GM12878 (cell line): ENCODE measurements around the gene UNC119. TPM values are rescaled to one million over a fixed set of nuclear protein-coding genes. Genes with fewer than 3 reads are reported as not detected.

Source experiments
- ATAC-seq: fragments of 200-7000 bp; cut with Tn5 transposase; 3 replicates; pipeline ENCODE4 v1.9.1; 2020; ENCODE audit warnings: mild to moderate bottlenecking, moderate library complexity
- BruUV-seq: library from RNA; stranded (reverse); fragments of 400-500 nt; replicated peaks from 2 replicates; lab custom pipeline; 2021; lab: Mats Ljungman, UMichigan
- CTCF ChIA-PET: fragments of 300-600 bp; sonication (Branson Sonifier 250); formaldehyde crosslinking; extraction: SDS; loops from one replicate; lab custom pipeline; 2021; ENCODE audit warnings: inconsistent platforms; lab: Yijun Ruan, JAX
- POLR2A ChIA-PET: fragments of 350-600 bp; formaldehyde crosslinking; extraction: SDS; loops from one replicate; lab custom pipeline; 2021; ENCODE audit warnings: inconsistent platforms; lab: Charles Lee
- RAD21 ChIA-PET: fragments of 300-600 bp; sonication (Branson Sonifier 250); formaldehyde crosslinking; loops from one replicate; lab custom pipeline; 2023; ENCODE audit warnings: antibody characterized with exemption; ENCODE audit not compliant: unreplicated experiment; lab: Charles Lee
- SMC1A ChIA-PET: fragments of 300-600 bp; sonication (Branson Sonifier 250); formaldehyde crosslinking; loops from one replicate; lab custom pipeline; 2023; ENCODE audit not compliant: unreplicated experiment, uncharacterized antibody; lab: Charles Lee
- DNase-seq: peaks from one replicate; pipeline ENCODE4 v3.0.0-alpha.2; 2011; ENCODE audit warnings: low read depth, low spot score
- FAIRE-seq: peaks from 3 replicates; lab custom pipeline; 2011; peaks lifted over from hg19 to GRCh38; lab: Jason Lieb, UNC
- H2AFZ ChIP-seq: 2 replicates; pipeline ENCODE4 v1.6.0; 2011; ENCODE audit warnings: low read depth, low read length, control low read depth; ENCODE audit not compliant: control insufficient read depth
- H3K27ac ChIP-seq: 2 replicates; pipeline ENCODE4 v1.5.1; 2011; ENCODE audit warnings: control low read depth; ENCODE audit not compliant: control insufficient read depth, insufficient read depth
- H3K27me3 ChIP-seq, 2 experiments: replicated peaks in 1 of 2; 2 replicates each; pipeline versions ENCODE4 v1.6.0 to v1.6.1; 2011; ENCODE audit warnings: low read length in 1 of 2; ENCODE audit not compliant: control insufficient read depth in 2 of 2, insufficient read depth in 2 of 2
- H3K36me3 ChIP-seq, 2 experiments: 2 replicates each; pipeline ENCODE4 v1.5.1; 2011; ENCODE audit warnings: low read length in 1 of 2; ENCODE audit not compliant: control insufficient read depth in 2 of 2, insufficient read depth in 2 of 2
- H3K4me1 ChIP-seq: 2 replicates; pipeline ENCODE4 v1.6.1; 2011; ENCODE audit warnings: mild to moderate bottlenecking, low read length, moderate library complexity, mixed read lengths; ENCODE audit not compliant: control insufficient read depth, insufficient read depth
- H3K4me2 ChIP-seq: 2 replicates; pipeline ENCODE4 v1.6.0; 2011; ENCODE audit warnings: control low read depth; ENCODE audit not compliant: control insufficient read depth, insufficient read depth
- H3K4me3 ChIP-seq: fragments of 200-600 bp; sonication (generic); 2 replicates; pipeline ENCODE4 v1.5.1; 2016
- H3K79me2 ChIP-seq: 2 replicates; pipeline ENCODE4 v1.6.0; 2011; ENCODE audit warnings: low read length; ENCODE audit not compliant: control insufficient read depth, insufficient read depth
- H3K9ac ChIP-seq: 2 replicates; pipeline ENCODE4 v1.8.0; 2011; ENCODE audit warnings: low read length, control low read depth, mixed read lengths; ENCODE audit not compliant: control insufficient read depth, insufficient read depth
- H3K9me3 ChIP-seq: replicated peaks from 3 replicates; pipeline ENCODE4 v1.5.1; 2011; ENCODE audit warnings: mild to moderate bottlenecking, low read length; ENCODE audit not compliant: control insufficient read depth, insufficient read depth
- H4K20me1 ChIP-seq: 2 replicates; pipeline ENCODE4 v1.6.0; 2011; ENCODE audit not compliant: control insufficient read depth, insufficient read depth
- BCL11A ChIP-seq: IDR thresholded peaks from 2 replicates; pipeline ENCODE4 v1.6.1; 2011; ENCODE audit warnings: low read depth, low read length
- BCLAF1 ChIP-seq: fragments of 450-650 bp; IDR thresholded peaks from 2 replicates; pipeline ENCODE4 v1.6.1; 2017; ENCODE audit warnings: antibody characterized with exemption, mild to moderate bottlenecking, moderate library complexity
- E2F8 ChIP-seq: fragments of 450-650 bp; IDR thresholded peaks from 2 replicates; pipeline ENCODE4 v1.6.1; 2018; ENCODE audit warnings: mild to moderate bottlenecking, low read depth, moderate library complexity; ENCODE audit not compliant: partially characterized antibody
- EZH2 ChIP-seq: IDR thresholded peaks from 2 replicates; pipeline ENCODE4 v1.6.1; 2012; ENCODE audit warnings: low read depth, mild to moderate bottlenecking, control low read depth, inconsistent platforms, low read length, borderline replicate concordance; ENCODE audit not compliant: control insufficient read depth
- FOXM1 ChIP-seq: IDR thresholded peaks from 2 replicates; pipeline ENCODE4 v1.6.1; 2012; ENCODE audit warnings: low read depth, mild to moderate bottlenecking, inconsistent platforms, low read length, moderate library complexity
- GATAD2B ChIP-seq: fragments of 450-650 bp; conservative IDR thresholded peaks from 2 replicates; pipeline ENCODE4 v1.6.1; 2017; ENCODE audit warnings: low read depth, mild to moderate bottlenecking, moderate library complexity
- JUNB ChIP-seq: IDR thresholded peaks from 2 replicates; pipeline ENCODE4 v1.6.1; 2016; ENCODE audit warnings: antibody characterized with exemption, mild to moderate bottlenecking
- RBBP5 ChIP-seq: fragments of 200-600 bp; sonication (generic); conservative IDR thresholded peaks from 2 replicates; pipeline ENCODE4 v1.6.1; 2016
- SMARCA5 ChIP-seq: fragments of 450-650 bp; IDR thresholded peaks from 2 replicates; pipeline ENCODE4 v1.6.1; 2017; ENCODE audit warnings: mild to moderate bottlenecking
- SREBF1 ChIP-seq: IDR thresholded peaks from 2 replicates; pipeline ENCODE4 v1.6.1; 2012; ENCODE audit warnings: mild to moderate bottlenecking, low read length
- TCF3 ChIP-seq: IDR thresholded peaks from 2 replicates; pipeline ENCODE4 v1.6.1; 2012; ENCODE audit warnings: low read depth, mild to moderate bottlenecking, low read length, borderline replicate concordance; ENCODE audit not compliant: insufficient read depth
- YY1 ChIP-seq: IDR thresholded peaks from 2 replicates; pipeline ENCODE4 v1.6.1; 2011; ENCODE audit warnings: low read depth, mild to moderate bottlenecking, low read length
- ZBTB11 ChIP-seq: fragments of 450-650 bp; formaldehyde crosslinking; IDR thresholded peaks from 2 replicates; pipeline ENCODE4 v1.5.0; 2022; ENCODE audit warnings: mild to moderate bottlenecking, missing genetic modification characterization
- WGBS: methylation state at CpG from one replicate; pipeline ENCODE4 v1.1.6; 2016; ENCODE audit warnings: low lambda C conversion rate; ENCODE audit not compliant: insufficient replicate concordance, insufficient coverage; ENCODE audit errors: missing lambda C conversion rate; 5-methylcytosine and 5-hydroxymethylcytosine counted together
- in situ Hi-C: fragments of 300-500 bp; cut with MboI; formaldehyde crosslinking; loops from 9 replicates; pipeline ENCODE4 v1.14.3; 2018; ENCODE audit warnings: mixed read lengths
- intact Hi-C: fragments of 100-400 bp; cut with micrococcal nuclease; formaldehyde crosslinking; loops from one replicate; pipeline ENCODE4 v1.14.2; 2022; ENCODE audit not compliant: unreplicated experiment
- polyA plus RNA-seq, 11 experiments: library from polyadenylated mRNA; depleted of rRNA in 4 of 11; unstranded in 6 of 11; stranded (reverse) in 5 of 11; fragments of >200 nt; fragmentation: Nextera tagmentation in 4 of 11; fragmentation: Illumina TruSeq in 1 of 11; extraction: Ambion mirVana in 4 of 11; extraction: Trizol in 1 of 11; gene quantifications; 1 replicate in 1 of 11; 2 replicates in 10 of 11; pipeline versions ENCODE4 v1.2.1 to v1.2.3, GENCODE V29; 2011 to 2016; ENCODE audit warnings: inconsistent platforms in 2 of 11, missing spikeins in 2 of 11, low read depth in 1 of 11
- total RNA-seq, 4 experiments: library from RNA; depleted of rRNA in 3 of 4; stranded (reverse); fragments of >200 nt in 3 of 4; fragmentation: Illumina TruSeq in 1 of 4; extraction: Trizol in 1 of 4; gene quantifications; 2 replicates each; pipeline versions ENCODE4 v1.2.1 to v1.2.3, GENCODE V29; 2013 to 2021

Gene UNC119
- total and polyA plus RNA-seq, 10 of the 15 experiments (the other 5 are each of a cell fraction or from before 2014, with no cell fraction given): 2.7 to 436 (median 57.8) TPM

GRCh38 chr17:28541439-28541838 is 11.0 kb downstream of the UNC119 start (continued):
- TF ChIP-seq ZBTB11: no peak
- TF ChIP-seq E2F8: no peak
- TF ChIP-seq SREBF1: no peak
- no peak for TF ChIP-seq RBBP5

- CTCF ChIA-PET: interaction anchor here (0.7 to 13.9 kb wide), 12 partner anchors 9 to 304 kb away, joined by 3 to 316 read pairs (median 5); no protein-coding TSS in a partner anchor
- no peak overlapping the region for H3K4me2 ChIP-seq
- H3K9ac ChIP-seq: no peak overlapping the region
- no peaks in the 10 kb centered on the region for H4K20me1 ChIP-seq
- H3K4me1 ChIP-seq: no peaks in the 10 kb centered on the region
- no peak for DNase-seq
- RAD21 ChIA-PET: interaction anchor here (0.7 to 2.0 kb wide), 5 partner anchors 9 to 46 kb away, joined by 3 to 26 read pairs (median 4); no protein-coding TSS in a partner anchor
- POLR2A ChIA-PET: interaction anchor here (0.6 to 1.4 kb wide), 2 partner anchors 37 to 45 kb away, joined by 3 read pairs; no protein-coding TSS in a partner anchor
- no peak overlapping the region for H2AFZ ChIP-seq
- H3K27ac ChIP-seq: no peak overlapping the region
- WGBS: 59% methylated on average over 4 of the region's 4 CpGs
- ATAC-seq: no peak
- no peaks in the 10 kb centered on the region for H3K79me2 ChIP-seq
- SMC1A ChIA-PET: interaction anchor here (0.7 to 2.6 kb wide), 8 partner anchors 11 to 72 kb away, joined by 3 to 32 read pairs (median 10); no protein-coding TSS in a partner anchor
- H3K9me3 ChIP-seq: no peaks in the 10 kb centered on the region
- BruUV-seq: no TSS peak
- FAIRE-seq: no peak
- H3K27me3 ChIP-seq: no peaks in the 10 kb centered on the region
- no peaks in the 10 kb centered on the region for H3K36me3 ChIP-seq
- H3K4me3 ChIP-seq: no peak overlapping the region
- in situ Hi-C loops: loop anchor here (10.0 kb wide), 1 partner anchor 165 kb away; the partner anchor contains the start of genes SARM1 and VTN
- intact Hi-C loops: loop anchor here (1.0 to 10.0 kb wide), 4 partner anchors 46 to 165 kb away; partner anchors contain the start of genes SARM1 and VTN
- TF ChIP-seq JUNB (no peak), SMARCA5 (no peak), YY1 (no peak), BCL11A (no peak), FOXM1 (no peak), GATAD2B (no peak), TCF3 (no peak), BCLAF1 (no peak), EZH2 (no peak)
Observed at GRCh38 chr17:28540231-28540630, 12.2 kb downstream of the UNC119 start.
